Fibroblast of lung (primary cell): ENCODE measurements around the gene TRIM67. TPM values are rescaled to one million over a fixed set of nuclear protein-coding genes. Genes with fewer than 3 reads are reported as not detected.

Experiments
- DNase-seq, 2 donors: peaks; one replicate each; pipeline versions ENCODE4 v3.0.0 to v3.0.0-alpha.2; 2010; ENCODE audit warnings: low read depth in 2 of 2
- H2AFZ ChIP-seq: 2 replicates; pipeline ENCODE4 v1.5.1; 2012; ENCODE audit warnings: low read length, control low read depth, inconsistent platforms
- H3K27ac ChIP-seq: 2 replicates; pipeline ENCODE4 v1.5.1; 2011; ENCODE audit warnings: low read length, control low read depth; ENCODE audit not compliant: insufficient read depth
- H3K27me3 ChIP-seq: 2 replicates; pipeline ENCODE4 v1.5.1; 2011; ENCODE audit warnings: mild to moderate bottlenecking, low read length; ENCODE audit not compliant: control insufficient read depth, insufficient read depth
- H3K36me3 ChIP-seq: 2 replicates; pipeline ENCODE4 v1.5.1; 2011; ENCODE audit warnings: low read length; ENCODE audit not compliant: control insufficient read depth, insufficient read depth
- H3K4me1 ChIP-seq: 2 replicates; pipeline ENCODE4 v1.5.1; 2011; ENCODE audit warnings: low read length; ENCODE audit not compliant: control insufficient read depth, insufficient read depth; ENCODE audit errors: extremely low read depth
- H3K4me2 ChIP-seq: 2 replicates; pipeline ENCODE4 v1.5.1; 2011; ENCODE audit warnings: low read length, control low read depth; ENCODE audit not compliant: insufficient read depth; ENCODE audit errors: extremely low read depth
- H3K4me3 ChIP-seq, 4 experiments: fragments of 200-600 bp in 1 of 4; sonication (generic) in 1 of 4; replicated peaks in 1 of 4; 2 replicates each; pipeline ENCODE4 v1.5.1; 2011 to 2016; ENCODE audit warnings: low read length in 4 of 4, low read depth in 3 of 4, mild to moderate bottlenecking in 3 of 4, control low read depth in 2 of 4, inconsistent platforms in 1 of 4, mixed read lengths in 1 of 4; ENCODE audit not compliant: insufficient read depth in 1 of 4; ENCODE audit errors: control extremely low read depth in 1 of 4
- H3K79me2 ChIP-seq: 2 replicates; pipeline ENCODE4 v1.5.1; 2012; ENCODE audit warnings: mild to moderate bottlenecking, low read length, inconsistent platforms; ENCODE audit not compliant: control insufficient read depth, insufficient read depth
- H3K9ac ChIP-seq: 2 replicates; pipeline ENCODE4 v1.5.1; 2011; ENCODE audit warnings: mild to moderate bottlenecking, low read length, control low read depth; ENCODE audit not compliant: insufficient read depth
- H3K9me3 ChIP-seq: 2 replicates; pipeline ENCODE4 v1.5.1; 2012; ENCODE audit warnings: low read depth, low read length; ENCODE audit not compliant: control insufficient read depth, insufficient read depth
- H4K20me1 ChIP-seq: 2 replicates; pipeline ENCODE4 v1.5.1; 2011; ENCODE audit warnings: low read length; ENCODE audit not compliant: control insufficient read depth, insufficient read depth; ENCODE audit errors: extremely low read depth
- EZH2 ChIP-seq: IDR thresholded peaks from 2 replicates; pipeline ENCODE4 v1.5.1; 2012; ENCODE audit warnings: low read length, control low read depth, mild to moderate bottlenecking; ENCODE audit errors: missing control alignments
- polyA plus RNA-seq, 2 donors: library from polyadenylated mRNA; depleted of rRNA in 1 of 2; stranded (reverse) in 1 of 2; unstranded in 1 of 2; fragments of >200 nt; gene quantifications; 2 replicates each; pipeline ENCODE4 v1.2.1, GENCODE V29; 2011 to 2012; ENCODE audit warnings: missing spikeins in 1 of 2
- total RNA-seq: library from RNA; depleted of rRNA; stranded (reverse); fragments of >200 nt; gene quantifications from 2 replicates; pipeline ENCODE4 v1.2.1, GENCODE V29; 2014
- TF ChIP-seq, protein P1 (sequence below), 2 donors: IDR thresholded peaks in 1 of 2; conservative IDR thresholded peaks in 1 of 2; 1 replicate in 1 of 2; 2 replicates in 1 of 2; pipeline ENCODE4 v1.5.1; 2011 to 2012; ENCODE audit warnings: low read length in 2 of 2, control low read depth in 1 of 2, inconsistent platforms in 1 of 2, low read depth in 1 of 2, mild to moderate bottlenecking in 1 of 2

Gene TRIM67
- total and polyA plus RNA-seq, 2 donors (not counting 1 experiment from before 2014, with no cell fraction given): 0.02 to 0.17 TPM

DNA sequence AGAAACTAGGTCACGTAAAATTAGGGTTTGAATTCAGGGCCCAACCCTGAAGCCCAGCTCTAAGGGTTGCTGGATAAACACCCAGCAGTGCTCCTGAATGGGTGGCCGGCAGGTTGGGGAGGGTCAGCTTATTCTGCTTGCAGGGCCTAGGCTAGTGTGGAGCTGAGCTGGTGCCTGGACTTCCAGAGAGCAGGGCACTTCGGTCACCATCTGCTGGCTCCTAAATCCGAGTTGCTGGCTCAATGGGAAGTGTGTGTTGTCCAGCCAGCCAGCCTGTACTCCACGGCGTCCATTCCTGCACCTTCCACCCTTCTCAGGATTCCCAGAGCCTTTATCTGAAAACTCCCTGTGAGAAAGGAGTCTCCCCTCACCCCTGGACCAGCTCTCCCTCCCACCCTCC, 23.0 kb downstream of the TRIM67 start:
- H3K79me2 ChIP-seq: no peaks in the 10 kb centered on the region
- H3K4me1 ChIP-seq: no peaks in the 10 kb centered on the region
- TF ChIP-seq EZH2: no peak
- TF ChIP-seq, protein P1, sequence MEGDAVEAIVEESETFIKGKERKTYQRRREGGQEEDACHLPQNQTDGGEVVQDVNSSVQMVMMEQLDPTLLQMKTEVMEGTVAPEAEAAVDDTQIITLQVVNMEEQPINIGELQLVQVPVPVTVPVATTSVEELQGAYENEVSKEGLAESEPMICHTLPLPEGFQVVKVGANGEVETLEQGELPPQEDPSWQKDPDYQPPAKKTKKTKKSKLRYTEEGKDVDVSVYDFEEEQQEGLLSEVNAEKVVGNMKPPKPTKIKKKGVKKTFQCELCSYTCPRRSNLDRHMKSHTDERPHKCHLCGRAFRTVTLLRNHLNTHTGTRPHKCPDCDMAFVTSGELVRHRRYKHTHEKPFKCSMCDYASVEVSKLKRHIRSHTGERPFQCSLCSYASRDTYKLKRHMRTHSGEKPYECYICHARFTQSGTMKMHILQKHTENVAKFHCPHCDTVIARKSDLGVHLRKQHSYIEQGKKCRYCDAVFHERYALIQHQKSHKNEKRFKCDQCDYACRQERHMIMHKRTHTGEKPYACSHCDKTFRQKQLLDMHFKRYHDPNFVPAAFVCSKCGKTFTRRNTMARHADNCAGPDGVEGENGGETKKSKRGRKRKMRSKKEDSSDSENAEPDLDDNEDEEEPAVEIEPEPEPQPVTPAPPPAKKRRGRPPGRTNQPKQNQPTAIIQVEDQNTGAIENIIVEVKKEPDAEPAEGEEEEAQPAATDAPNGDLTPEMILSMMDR (conservative IDR thresholded peaks at IDR 0.05 in 1 of 2, IDR thresholded peaks at IDR 0.05 in 1 of 2; ENCODE audit: low read depth in 1 of 2, low read length in 2 of 2): no peak
- no peak overlapping the region for H3K4me2 ChIP-seq
- no peaks in the 10 kb centered on the region for H4K20me1 ChIP-seq
- no peak overlapping the region for H2AFZ ChIP-seq
- H3K4me3 ChIP-seq: no peak overlapping the region
- no peaks in the 10 kb centered on the region for H3K36me3 ChIP-seq
- H3K9me3 ChIP-seq: no peaks in the 10 kb centered on the region
- H3K9ac ChIP-seq: no peak overlapping the region
- no peaks in the 10 kb centered on the region for H3K27me3 ChIP-seq
- no peak for DNase-seq
- H3K27ac ChIP-seq: no peak overlapping the region

DNA sequence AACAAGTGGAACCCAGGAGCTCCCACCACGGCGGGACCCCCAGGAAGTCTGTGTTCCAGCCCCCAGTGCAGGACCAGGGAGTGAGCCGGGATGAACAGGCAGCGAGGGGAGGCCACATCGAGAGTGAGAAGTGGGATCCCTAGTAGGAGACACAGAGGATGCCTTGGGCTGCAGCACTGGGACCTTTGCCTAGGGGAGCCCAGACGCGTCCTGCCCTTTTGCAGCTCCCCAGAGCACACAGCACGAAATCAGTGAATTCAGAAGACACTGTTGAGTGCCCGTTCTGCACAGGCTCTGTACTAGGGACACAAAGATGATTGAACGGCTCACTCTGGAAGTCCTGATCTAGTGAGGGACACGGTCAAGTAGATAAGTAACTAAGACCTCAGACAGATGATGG, 23.5 kb downstream of the TRIM67 start:
- Histone ChIP-seq H3K79me2 (no peaks in the 10 kb centered on the region), H2AFZ (no peak overlapping the region), H3K4me2 (no peak overlapping the region), H3K36me3 (no peaks in the 10 kb centered on the region), H4K20me1 (no peaks in the 10 kb centered on the region), H3K4me3 (no peak overlapping the region), H3K4me1 (no peaks in the 10 kb centered on the region), H3K9ac (no peak overlapping the region), H3K9me3 (no peaks in the 10 kb centered on the region), H3K27me3 (no peaks in the 10 kb centered on the region), H3K27ac (no peak overlapping the region)
- no peak for DNase-seq
- TF ChIP-seq, protein P1 (conservative IDR thresholded peaks at IDR 0.05 in 1 of 2, IDR thresholded peaks at IDR 0.05 in 1 of 2; ENCODE audit: low read depth in 1 of 2, low read length in 2 of 2): no peak
- TF ChIP-seq EZH2: no peak

DNA sequence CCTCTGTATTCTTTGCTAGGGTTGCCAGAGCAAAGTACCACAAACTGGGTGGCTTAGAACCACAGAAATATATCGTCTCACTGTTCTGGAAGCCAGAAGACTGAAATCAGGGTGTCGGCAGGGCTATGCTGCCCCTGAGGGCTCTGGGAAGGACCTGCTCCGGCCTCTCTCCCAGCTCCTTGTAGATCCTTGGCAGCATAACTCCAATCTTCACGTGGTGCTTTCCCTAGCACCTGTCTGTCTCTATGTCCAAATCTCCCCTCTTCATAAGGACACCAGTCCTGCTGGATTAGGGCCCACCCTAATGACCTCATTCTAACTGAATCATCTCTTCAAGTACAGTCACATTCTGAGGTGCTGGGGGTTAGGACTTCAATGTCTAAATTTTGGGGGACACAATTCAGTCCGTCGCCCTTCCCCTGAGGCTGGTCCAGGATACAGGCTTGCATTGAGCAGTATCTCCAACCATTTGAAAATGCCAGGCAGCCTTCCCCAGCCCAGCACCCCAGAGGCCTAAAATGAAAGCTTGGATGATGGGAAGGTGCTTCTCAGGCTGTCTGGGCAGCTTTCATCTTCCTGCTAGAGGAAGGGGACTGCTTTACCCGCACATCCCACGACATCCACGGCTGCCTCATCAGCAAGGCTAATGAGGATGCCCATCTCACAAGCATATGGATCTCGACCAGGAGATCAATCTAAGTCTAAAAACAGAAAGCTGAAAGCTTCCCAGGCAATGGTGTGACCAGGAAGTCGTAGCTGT, 24.7 kb downstream of the TRIM67 start:
- Histone ChIP-seq H3K4me2 (no peak overlapping the region), H3K36me3 (no peaks in the 10 kb centered on the region), H3K9ac (no peak overlapping the region), H3K9me3 (no peaks in the 10 kb centered on the region), H2AFZ (no peak overlapping the region), H4K20me1 (no peaks in the 10 kb centered on the region), H3K4me1 (no peaks in the 10 kb centered on the region), H3K79me2 (no peaks in the 10 kb centered on the region), H3K27ac (no peak overlapping the region), H3K27me3 (no peaks in the 10 kb centered on the region), H3K4me3 (no peak overlapping the region)
- no peak for DNase-seq
- TF ChIP-seq EZH2: no peak
- TF ChIP-seq, protein P1 (conservative IDR thresholded peaks at IDR 0.05 in 1 of 2, IDR thresholded peaks at IDR 0.05 in 1 of 2; ENCODE audit: low read depth in 1 of 2, low read length in 2 of 2): no peak
